Measurements from ENCODE around the gene NDUFC2.

- TF ChIP-seq CTCF (IDR thresholded peaks at IDR 0.05) (no peak), POLR2A (IDR thresholded peaks at IDR 0.05) (no peak)
Measured at GRCh38 chr11:78027759-78028158, 51.9 kb downstream of the NDUFC2 start.
